Measurements from ENCODE around the gene DNHD1. TPM values are rescaled to one million over a fixed set of nuclear protein-coding genes. Genes with fewer than 3 reads are reported as not detected.
A peak's percentile ranks its signal among the peaks of the same experiment; 100 is the strongest.

Gene DNHD1
- total and polyA plus RNA-seq, 9 of the 15 experiments (the other 6 are each of a cell fraction or from before 2014, with no cell fraction given), result 0.82 to 9.7 (median 3.8) TPM

- TF ChIP-seq E2F8 (IDR thresholded peaks at IDR 0.05; ENCODE audit: low read depth, partially characterized antibody) (no peak), ZZZ3 (IDR thresholded peaks at IDR 0.05) (no peak), SMARCA5 (IDR thresholded peaks at IDR 0.05) (no peak), FUS (optimal IDR thresholded peaks at IDR 0.05; ENCODE audit: low read depth, low read length) (no peak), ERF (CRISPR knock-in tag; IDR thresholded peaks at IDR 0.05) (no peak), EP400 (IDR thresholded peaks at IDR 0.05) (peak; percentile 43; the same call in 1 of the 2 replicates), HNRNPK (IDR thresholded peaks at IDR 0.05; ENCODE audit: low read depth, low read length, poor library complexity, severe bottlenecking) (no peak), PHB (CRISPR knock-in tag; IDR thresholded peaks at IDR 0.05) (no peak), BHLHE40 (IDR thresholded peaks at IDR 0.05; ENCODE audit: low read length) (peak; percentile 44; the same call in 1 of the 2 replicates), CHD4 (IDR thresholded peaks at IDR 0.05; ENCODE audit: insufficient read depth, insufficient replicate concordance, low read depth, low read length, poor library complexity, severe bottlenecking) (no peak), SMAD4 (CRISPR knock-in tag; conservative IDR thresholded peaks at IDR 0.05) (0 out of 2 replicates have a peak, but pooled peaks have one; percentile 36), CBX3 (IDR thresholded peaks at IDR 0.05; ENCODE audit: borderline replicate concordance in 1 of 2, low read length in 2 of 2) (no peak), SMAD3 (CRISPR knock-in tag; conservative IDR thresholded peaks at IDR 0.05) (0 out of 2 replicates have a peak, but pooled peaks have one; percentile 12), KAT7 (CRISPR knock-in tag; IDR thresholded peaks at IDR 0.05; ENCODE audit: borderline replicate concordance) (0 out of 2 replicates have a peak, but pooled peaks have one; percentile 38), CREB1 (IDR thresholded peaks at IDR 0.05) (peak; percentile 47), CREB1 (CRISPR knock-in tag; IDR thresholded peaks at IDR 0.05) (peak; percentile 45; the same call in 1 of the 2 replicates), ZNF507 (tag; conservative IDR thresholded peaks at IDR 0.05) (no peak), NR2C1 (IDR thresholded peaks at IDR 0.05) (0 out of 2 replicates have a peak, but pooled peaks have one; percentile 1), NR2C1 (tag; IDR thresholded peaks at IDR 0.05) (peak; percentile 68), ZNF75A (CRISPR knock-in tag; IDR thresholded peaks at IDR 0.05) (no peak), ZBTB12 (CRISPR knock-in tag; IDR thresholded peaks at IDR 0.05) (no peak), PBX2 (CRISPR knock-in tag; IDR thresholded peaks at IDR 0.05; ENCODE audit: low read depth) (no peak), PBX2 (tag; conservative IDR thresholded peaks at IDR 0.05; ENCODE audit: low read depth) (peak; percentile 73)
Measured at GRCh38 chr11:6618117-6619003, 121.3 kb downstream of the DNHD1 start (continued).
